ENCODE data around the gene NKAIN4.
A peak's percentile ranks its signal among the peaks of the same experiment; 100 is the strongest.

The NKAIN4 gene

DNA sequence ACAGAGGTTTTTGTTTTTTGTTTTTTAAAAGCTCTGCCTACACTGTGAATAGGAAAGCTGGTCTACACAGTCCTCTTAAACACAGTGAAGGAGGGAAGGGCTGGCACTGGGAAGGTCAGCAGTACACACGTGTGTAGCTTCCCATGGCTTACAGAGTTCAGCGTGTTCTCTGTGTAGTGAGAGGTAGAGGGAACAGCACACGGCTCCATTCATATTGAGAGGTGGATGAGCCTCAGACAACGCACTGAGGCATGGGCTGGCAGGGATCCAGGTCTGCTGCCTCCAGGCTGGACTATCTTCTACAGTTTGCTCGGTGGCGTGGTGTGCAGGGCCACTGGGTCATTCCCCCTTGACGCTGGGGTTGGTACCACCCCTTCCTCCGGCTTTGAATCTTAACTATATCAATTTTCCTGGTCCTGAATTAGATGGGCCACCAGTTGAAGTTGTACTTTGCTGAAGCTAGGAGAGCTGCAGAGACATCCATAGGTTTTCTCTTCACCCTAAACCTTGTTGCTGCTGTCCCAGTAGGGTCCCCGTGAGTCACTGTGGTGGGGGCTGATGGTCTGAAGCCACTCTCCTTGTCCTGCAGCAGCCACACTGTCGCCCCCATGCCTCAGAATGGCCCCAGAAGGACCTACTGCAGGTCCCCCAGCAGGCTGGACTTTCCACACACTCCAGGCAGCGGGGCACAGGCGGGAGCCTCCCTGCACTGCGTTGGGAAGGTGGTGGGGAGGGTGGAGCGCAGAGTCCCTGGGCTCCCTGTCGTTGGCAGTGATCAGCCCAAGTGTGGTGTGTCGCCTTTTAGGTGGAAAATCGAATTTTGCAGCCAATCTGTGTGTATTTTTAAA is 20.3 kb upstream of the NKAIN4 start:
- no peak for DNase-seq
- H3K27ac ChIP-seq (ENCODE audit: low read length): no peak overlapping the region
- no peak overlapping the region for H3K9ac ChIP-seq (ENCODE audit: low read length)
- H3K27me3 ChIP-seq (replicated peaks; ENCODE audit: insufficient read depth, low read length): 0 out of 2 replicates have a peak, but pooled peaks cover under 1% of the 10 kb centered on the region
- H2AFZ ChIP-seq (ENCODE audit: low read length): no peak overlapping the region
- no peak overlapping the region for H3K4me2 ChIP-seq (ENCODE audit: low read depth, low read length)
- peaks cover 49% of the 10 kb centered on the region for H3K79me2 ChIP-seq (ENCODE audit: low read length)
- H3K9me3 ChIP-seq (replicated peaks; ENCODE audit: insufficient read depth, low read length): no peaks in the 10 kb centered on the region
- no peaks in the 10 kb centered on the region for H3K36me3 ChIP-seq (replicated peaks; ENCODE audit: insufficient read depth, low read length)
- H3F3A ChIP-seq (ENCODE audit: insufficient read depth, low read length): no peaks in the 10 kb centered on the region
- peaks cover 4% of the 10 kb centered on the region; the same call in 1 of the 2 replicates for H4K20me1 ChIP-seq (ENCODE audit: insufficient read depth, low read length)
- TF ChIP-seq EZH2 (optimal IDR thresholded peaks at IDR 0.05; ENCODE audit: low read depth, low read length): no peak
- no peak for TF ChIP-seq CTCF (IDR thresholded peaks at IDR 0.05; ENCODE audit: low read length)
- H3K4me1 ChIP-seq (ENCODE audit: low read length): 0 out of 2 replicates have a peak, but pooled peaks cover 6% of the 10 kb centered on the region
- no peaks in the 10 kb centered on the region for H3K9me2 ChIP-seq (replicated peaks; ENCODE audit: insufficient read depth, low read length)
- H3K4me3 ChIP-seq (ENCODE audit: low read length): no peak overlapping the region

DNA sequence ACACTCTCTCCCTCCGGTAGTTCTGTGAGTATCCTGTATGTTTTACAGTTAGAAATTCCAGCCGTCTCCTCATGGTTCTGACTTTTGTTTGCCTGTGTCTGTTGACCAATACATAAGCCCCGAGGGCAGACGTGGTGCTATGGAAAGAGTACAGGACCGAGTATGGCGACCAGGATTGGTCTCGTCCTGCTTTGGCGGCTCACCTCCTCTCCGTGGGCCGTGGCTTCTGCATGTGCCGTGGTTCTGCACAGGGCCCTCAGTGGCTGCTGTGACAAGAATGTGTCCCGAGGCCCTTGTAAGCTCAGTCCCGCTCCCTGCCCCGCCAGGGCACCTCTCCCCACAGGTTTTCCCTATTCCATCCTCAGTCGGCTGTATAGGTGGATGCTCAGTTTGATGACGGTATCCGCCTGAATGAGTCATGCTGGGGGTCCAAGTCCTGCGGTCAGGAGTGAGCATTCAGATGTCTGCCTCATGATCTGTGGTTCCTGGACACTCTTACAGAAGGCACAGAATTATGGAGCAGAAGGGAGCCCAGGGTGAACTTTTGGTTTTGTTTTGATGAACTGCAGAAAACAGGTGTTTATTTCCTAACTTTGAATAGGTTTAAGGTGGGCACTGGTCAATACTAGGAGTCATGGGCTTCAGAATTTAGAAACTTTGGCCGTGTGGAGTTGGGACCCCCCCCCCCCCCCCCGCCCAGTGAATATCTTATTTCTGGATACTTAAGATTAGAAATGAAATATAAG is 19.5 kb upstream of the NKAIN4 start:
- no peaks in the 10 kb centered on the region for H3K9me2 ChIP-seq (replicated peaks; ENCODE audit: insufficient read depth, low read length)
- TF ChIP-seq EZH2phosphoT487 (IDR thresholded peaks at IDR 0.05; ENCODE audit: low read length): no peak
- no peak for TF ChIP-seq CTCF (IDR thresholded peaks at IDR 0.05; ENCODE audit: low read length)
- no peak for TF ChIP-seq EZH2 (optimal IDR thresholded peaks at IDR 0.05; ENCODE audit: low read depth, low read length)
- peaks cover 49% of the 10 kb centered on the region for H3K79me2 ChIP-seq (ENCODE audit: low read length)
- H3K27ac ChIP-seq (ENCODE audit: low read length): no peak overlapping the region
- H3K4me2 ChIP-seq (ENCODE audit: low read depth, low read length): peak overlapping the region; percentile 87
- peak overlapping the region; percentile 70; the same call in 1 of the 2 replicates for H3K9ac ChIP-seq (ENCODE audit: low read length)
- no peaks in the 10 kb centered on the region for H3K36me3 ChIP-seq (replicated peaks; ENCODE audit: insufficient read depth, low read length)
- H2AFZ ChIP-seq (ENCODE audit: low read length): no peak overlapping the region
- no peak for DNase-seq
- no peaks in the 10 kb centered on the region for H3K9me3 ChIP-seq (replicated peaks; ENCODE audit: insufficient read depth, low read length)
- H3K4me1 ChIP-seq (ENCODE audit: low read length): 0 out of 2 replicates have a peak, but pooled peaks cover 6% of the 10 kb centered on the region
- no peaks in the 10 kb centered on the region for H3F3A ChIP-seq (ENCODE audit: insufficient read depth, low read length)
- H3K27me3 ChIP-seq (replicated peaks; ENCODE audit: insufficient read depth, low read length): peaks cover 8% of the 10 kb centered on the region; the same call in 1 of the 2 replicates
- peak overlapping the region; percentile 67 for H3K4me3 ChIP-seq (ENCODE audit: low read length)
- H4K20me1 ChIP-seq (ENCODE audit: insufficient read depth, low read length): peaks cover 4% of the 10 kb centered on the region; the same call in 1 of the 2 replicates

GRCh38 chr20:63273059-63273579 is 18.9 kb upstream of the NKAIN4 start:
- H3K27ac ChIP-seq (ENCODE audit: low read length): no peak overlapping the region
- no peak overlapping the region for H2AFZ ChIP-seq (ENCODE audit: low read length)
- peaks cover 49% of the 10 kb centered on the region for H3K79me2 ChIP-seq (ENCODE audit: low read length)
- H3K27me3 ChIP-seq (replicated peaks; ENCODE audit: insufficient read depth, low read length): peaks cover 15% of the 10 kb centered on the region
- H3K4me3 ChIP-seq (ENCODE audit: low read length): peak overlapping the region; percentile 67
- peaks cover 4% of the 10 kb centered on the region; the same call in 1 of the 2 replicates for H4K20me1 ChIP-seq (ENCODE audit: insufficient read depth, low read length)
- H3K9me3 ChIP-seq (replicated peaks; ENCODE audit: insufficient read depth, low read length): no peaks in the 10 kb centered on the region
- H3K4me2 ChIP-seq (ENCODE audit: low read depth, low read length): peak overlapping the region; percentile 87
- H3K4me1 ChIP-seq (ENCODE audit: low read length): 0 out of 2 replicates have a peak, but pooled peaks cover 6% of the 10 kb centered on the region
- DNase-seq: no peak
- no peaks in the 10 kb centered on the region for H3F3A ChIP-seq (ENCODE audit: insufficient read depth, low read length)
- TF ChIP-seq CTCF (IDR thresholded peaks at IDR 0.05; ENCODE audit: low read length): no peak
- no peak for TF ChIP-seq EZH2 (optimal IDR thresholded peaks at IDR 0.05; ENCODE audit: low read depth, low read length)
- TF ChIP-seq EZH2phosphoT487 (IDR thresholded peaks at IDR 0.05; ENCODE audit: low read length): no peak
- H3K9ac ChIP-seq (ENCODE audit: low read length): peak overlapping the region; percentile 70
- no peaks in the 10 kb centered on the region for H3K36me3 ChIP-seq (replicated peaks; ENCODE audit: insufficient read depth, low read length)
- no peaks in the 10 kb centered on the region for H3K9me2 ChIP-seq (replicated peaks; ENCODE audit: insufficient read depth, low read length)
